KBM-7 (cell line): ENCODE measurements around the gene DDX54.
"Not testable (repeated sequence)": the region's sequence is repeated elsewhere in the genome, so short reads cannot be mapped to it uniquely, and the experiment has no call there.

ENCODE experiments used
- DNase-seq: peaks from one replicate; pipeline ENCODE4 v3.0.0-alpha.2; 2015
- in situ Hi-C: fragments of 300-500 bp; cut with MboI; formaldehyde crosslinking; loops from 2 replicates; pipeline ENCODE4 v1.14.3; 2020; ENCODE audit warnings: low sequenced_read_pairs, low pct_unique_long_range_greater_than_20kb, mixed read lengths

DDX54 gene

GRCh38 chr12:113221181-113221996, 36.1 kb upstream of the DDX54 start, which contains the start of gene TPCN1:
TPCN1 (plus strand) TSS chr12:113221464; CDS start chr12:113226853, 5,389 bp downstream.
- DNase-seq, result peak; percentile 100
- in situ Hi-C loops, result no loop called here

DNA sequence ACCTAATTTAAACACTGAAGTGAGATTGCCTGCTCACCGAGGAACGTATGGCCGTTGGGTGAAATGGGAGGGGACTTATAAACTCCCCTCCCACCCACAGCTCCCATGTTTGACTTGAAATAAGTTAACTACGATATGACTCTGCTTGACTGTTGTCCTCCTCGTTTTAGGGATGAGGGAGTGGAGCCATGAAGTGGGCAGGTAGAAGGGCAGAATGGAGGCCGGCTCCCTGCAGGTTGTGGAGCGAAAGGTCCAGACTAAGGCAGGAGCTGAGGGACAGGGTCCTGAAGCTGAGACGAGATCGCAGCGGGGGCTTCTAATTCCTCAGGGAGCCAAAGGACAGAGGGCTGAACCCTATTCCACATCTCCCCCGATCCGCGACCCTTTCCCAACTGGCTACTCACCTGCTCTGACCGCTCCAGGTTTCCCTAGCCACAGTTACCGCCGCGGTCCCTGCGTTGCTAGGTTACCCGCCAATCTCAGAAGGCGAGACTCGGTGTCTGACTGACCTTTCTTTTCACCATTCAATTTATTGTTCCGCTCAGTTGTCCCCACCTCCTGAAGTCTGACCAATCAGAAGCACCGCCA, 35.4 kb upstream of the DDX54 start:
- in situ Hi-C loops, result no loop called here
- DNase-seq, result no peak

DNA sequence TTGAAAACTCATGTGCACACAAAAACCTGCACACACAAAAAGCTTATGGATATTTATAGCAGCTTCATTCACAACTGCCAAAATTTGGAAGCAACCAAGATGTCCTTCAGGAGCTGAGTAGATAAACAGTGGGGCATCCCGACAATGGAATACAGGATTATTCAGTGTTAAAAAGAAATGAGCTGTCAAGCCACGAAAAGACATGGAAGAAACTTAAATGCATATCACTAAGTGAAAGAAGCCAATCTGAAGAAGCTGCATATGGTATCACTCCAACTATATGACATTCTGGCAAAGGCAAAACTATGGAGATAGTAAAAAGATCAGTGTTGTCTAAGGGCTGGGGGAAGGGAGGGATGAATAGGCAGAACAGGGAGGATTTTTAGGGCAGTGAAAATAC, 30.7 kb upstream of the DDX54 start:
- in situ Hi-C loops, result no loop called here

DNA sequence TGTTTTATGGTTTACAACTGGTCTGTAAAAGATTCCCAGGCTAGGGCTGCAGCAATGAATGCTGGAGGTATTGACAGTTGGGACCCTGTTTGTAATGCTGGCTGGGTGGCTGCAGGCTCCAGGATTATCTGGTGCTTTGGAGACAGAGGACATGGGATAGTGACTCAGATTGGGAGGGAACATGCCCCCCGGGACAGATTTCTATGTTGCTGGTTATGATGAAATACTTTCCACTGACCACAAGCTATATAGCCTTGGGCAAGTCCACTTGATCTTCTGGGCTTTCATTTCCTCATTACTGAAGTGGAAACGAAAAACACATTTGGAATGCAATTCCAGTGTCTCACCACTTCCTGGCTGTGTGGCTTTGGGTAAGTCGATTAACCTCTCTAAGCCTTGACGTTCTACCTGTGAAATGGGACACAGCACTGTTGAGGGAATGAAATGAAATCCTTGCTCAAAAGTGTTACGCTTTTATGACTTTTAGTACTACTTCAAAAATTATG, 29.7 kb upstream of the DDX54 start:
- DNase-seq, result peak; percentile 73
- in situ Hi-C loops, result no loop called here

More for the DNA sequence above, 30.7 kb upstream of the DDX54 start:
- no peak for DNase-seq

DNA sequence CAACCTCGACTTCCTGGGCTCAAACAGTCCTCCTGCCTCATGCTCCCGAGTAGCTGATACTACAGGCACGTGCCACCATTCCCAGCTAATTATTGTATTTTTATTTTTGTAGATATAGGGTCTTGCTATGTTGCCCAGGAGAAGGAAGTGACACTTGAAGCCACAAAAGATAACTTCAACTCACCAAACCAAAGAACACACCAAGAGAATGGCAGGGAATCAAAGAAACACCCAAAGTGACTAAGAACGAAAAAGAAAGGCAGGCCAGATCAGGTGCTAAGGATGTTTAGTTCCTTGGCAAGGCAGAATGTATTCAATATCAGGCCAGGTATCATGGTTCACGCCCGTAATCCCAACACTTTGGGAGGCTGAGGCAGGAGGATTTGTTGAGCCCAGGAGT, 25.9 kb upstream of the DDX54 start:
- no peak for DNase-seq
- in situ Hi-C loops, result no loop called here

DNA sequence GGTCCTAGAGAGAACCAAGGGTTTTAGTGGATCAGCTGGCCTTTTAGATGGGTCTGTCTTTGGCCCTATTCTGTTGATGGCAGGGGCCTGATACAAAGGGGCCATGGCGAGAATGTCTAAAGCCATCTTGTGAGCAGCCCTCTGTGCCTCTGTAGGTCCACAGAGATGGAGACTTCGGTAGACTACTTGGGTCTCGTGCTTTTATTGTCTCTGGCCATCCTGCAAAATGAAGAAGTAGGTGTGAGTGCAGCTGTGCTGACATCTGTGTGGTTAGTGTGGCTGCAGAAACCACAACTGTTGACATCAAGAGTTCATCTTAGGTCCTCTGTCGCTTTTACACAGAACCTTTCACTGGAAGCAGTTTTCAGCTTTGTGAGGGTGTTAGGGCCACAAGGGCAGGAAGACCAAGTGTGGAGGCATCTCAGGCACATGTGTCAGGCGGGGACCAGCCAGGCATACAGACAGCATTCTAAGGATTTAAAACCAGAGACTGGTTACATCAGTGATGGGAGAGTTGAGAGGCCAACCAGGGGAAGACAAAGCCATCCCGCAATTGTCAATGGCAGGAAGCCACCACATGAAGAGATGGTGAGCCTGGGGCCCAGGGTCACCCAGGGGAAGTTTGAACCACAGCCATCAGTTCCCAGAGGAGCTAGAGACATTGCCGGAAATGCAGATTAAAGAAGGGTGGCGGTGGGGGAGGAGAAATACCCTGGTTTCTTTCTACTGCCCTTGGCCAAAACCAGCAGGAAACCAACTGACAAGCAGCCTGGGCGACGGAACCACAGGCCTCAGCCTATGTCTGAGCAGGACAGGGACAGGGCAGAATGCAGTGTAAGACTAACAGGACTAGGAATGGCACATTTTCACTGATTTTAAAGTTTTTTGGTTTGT, 23.0 kb upstream of the DDX54 start:
- peak; percentile 98 for DNase-seq
- in situ Hi-C loops, result no loop called here

DNA sequence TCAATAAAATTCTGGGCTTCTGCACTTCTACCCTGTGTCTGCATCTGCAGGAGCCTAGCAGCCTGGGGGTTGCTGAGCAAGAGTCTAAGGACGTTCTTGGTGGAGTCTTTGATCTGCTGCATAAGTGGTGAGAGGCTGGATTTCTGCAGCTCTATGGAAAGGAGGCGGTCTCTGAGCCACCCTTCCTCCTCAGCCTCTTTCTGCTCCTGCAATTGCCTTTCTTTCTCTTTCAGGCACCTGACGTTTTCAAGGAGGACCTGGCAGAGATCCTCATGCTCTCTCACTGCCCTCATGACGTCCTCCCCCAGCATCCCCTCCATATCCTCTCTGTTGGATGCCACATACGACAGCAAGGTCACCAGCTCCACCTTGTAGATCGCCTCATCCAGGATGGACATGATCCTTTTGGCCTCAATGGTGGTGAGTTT, 22.3 kb upstream of the DDX54 start:
- in situ Hi-C loops, result no loop called here
- DNase-seq, result peak; percentile 64

DNA sequence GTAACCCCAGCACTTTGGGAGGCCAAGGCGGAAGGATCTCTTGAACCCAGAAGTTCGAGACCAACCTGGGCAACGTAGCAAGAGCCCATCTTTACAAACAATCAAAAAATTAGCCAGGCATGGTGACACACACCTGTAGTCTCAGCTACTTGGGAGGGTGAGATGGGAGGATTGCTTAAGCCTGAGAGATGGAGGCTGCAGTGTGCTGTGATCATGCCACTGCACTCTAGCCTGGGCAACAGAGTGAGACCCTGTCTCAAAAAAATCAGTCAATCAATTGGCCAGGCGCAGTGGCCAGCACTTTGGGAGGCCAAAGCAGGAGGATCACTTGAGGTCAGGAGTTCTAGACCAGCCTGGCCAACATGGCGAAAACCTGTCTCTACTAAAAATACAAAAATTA, 21.5 kb upstream of the DDX54 start:
- DNase-seq, in situ Hi-C loops: not testable (repeated sequence)

GRCh38 chr12:113204804-113205203, 19.5 kb upstream of the DDX54 start:
- in situ Hi-C loops, result no loop called here
- no peak for DNase-seq

GRCh38 chr12:113203852-113204760, 18.8 kb upstream of the DDX54 start:
- in situ Hi-C loops, result no loop called here

DNA sequence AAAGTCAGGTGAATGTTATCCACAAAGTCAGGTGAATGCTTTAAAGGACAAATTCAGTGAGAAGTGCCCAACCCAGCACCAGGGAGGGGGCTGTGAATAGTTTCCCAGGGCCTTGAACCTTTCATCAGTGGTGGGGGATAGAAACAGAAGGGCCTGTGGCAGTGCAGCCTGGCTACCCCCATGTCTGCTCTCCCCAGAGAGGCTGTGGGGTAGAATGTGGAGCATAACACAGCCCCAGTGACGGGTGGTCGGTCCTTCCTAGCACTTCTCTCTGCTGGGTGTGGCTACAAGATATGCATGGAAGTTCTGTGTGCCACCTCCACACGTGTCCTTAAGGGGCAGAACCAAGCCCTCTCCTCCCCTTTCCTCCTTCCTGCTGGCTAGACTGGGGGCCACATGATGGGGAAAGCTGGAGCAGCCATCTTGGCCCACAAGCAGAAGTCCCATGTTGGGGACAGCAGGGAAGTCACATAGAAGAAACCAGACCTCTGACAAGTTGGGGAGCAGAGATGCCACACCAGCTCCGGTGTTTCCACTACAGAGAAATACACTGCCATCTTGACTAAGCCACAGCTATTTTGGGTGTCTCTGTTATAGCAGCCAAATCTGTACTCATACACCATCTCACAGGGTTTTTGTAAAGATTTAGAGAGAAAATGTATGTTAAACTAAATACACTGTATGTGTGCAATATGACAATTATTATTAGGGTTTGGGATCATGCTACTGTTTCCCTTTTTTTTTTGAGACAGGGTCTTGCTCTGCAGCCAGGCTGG, 17.2 kb upstream of the DDX54 start:
- no peak for DNase-seq
- in situ Hi-C loops, result no loop called here

More at GRCh38 chr12:113203852-113204760, 18.8 kb upstream of the DDX54 start:
- no peak for DNase-seq

- in situ Hi-C loops, result no loop called here
- no peak for DNase-seq
Measured at GRCh38 chr12:113201187-113202177, 16.2 kb upstream of the DDX54 start.

- DNase-seq, result no peak
- in situ Hi-C loops, result no loop called here
Measured at GRCh38 chr12:113200021-113200797, 14.9 kb upstream of the DDX54 start.

DNA sequence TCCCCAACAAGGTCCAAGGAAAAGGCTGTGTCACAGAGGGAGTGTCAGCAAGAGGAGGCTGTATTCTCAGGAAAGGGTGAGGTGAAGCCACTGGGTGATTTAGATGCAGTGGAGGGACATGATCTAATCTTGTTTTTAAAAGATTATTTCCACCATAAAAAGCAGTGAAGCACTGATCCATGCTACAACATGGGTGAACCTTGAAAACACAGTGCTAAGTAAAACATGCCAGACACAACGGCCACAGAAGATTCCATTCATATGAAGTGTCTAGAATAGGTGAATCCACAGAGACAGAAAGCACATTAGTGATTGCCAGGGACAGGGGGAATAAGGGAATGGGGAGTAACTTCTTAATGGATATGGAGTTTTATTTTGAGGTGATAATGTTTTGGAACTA, 13.0 kb upstream of the DDX54 start:
- in situ Hi-C loops, result no loop called here
- DNase-seq, result no peak

DNA sequence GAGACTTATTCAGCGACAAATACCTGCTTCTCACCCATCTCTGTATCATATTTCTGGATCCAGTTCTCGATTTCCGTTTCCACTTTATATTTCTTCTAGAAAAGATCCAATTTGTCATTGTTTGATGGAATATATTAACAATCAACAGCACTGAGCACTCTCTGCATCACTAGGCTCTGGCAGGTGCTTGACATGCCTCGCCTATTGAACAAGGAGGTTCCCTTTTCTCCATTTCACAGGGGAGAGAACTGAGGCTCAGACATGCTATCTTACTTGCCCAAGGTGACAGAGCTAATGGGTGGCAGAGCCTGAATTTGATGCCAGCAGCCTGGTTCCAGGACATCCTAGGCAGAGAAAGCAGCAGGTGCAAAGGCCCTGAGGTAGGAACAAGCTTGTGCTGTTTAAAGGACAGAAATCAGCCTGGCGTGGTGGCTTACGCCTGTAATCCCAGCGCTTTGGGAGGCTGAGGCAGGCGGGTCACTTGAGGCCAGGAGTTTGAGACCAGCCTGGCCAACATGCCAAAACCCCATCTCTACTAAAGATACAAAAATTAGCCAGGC, 12.3 kb upstream of the DDX54 start:
- in situ Hi-C loops, result no loop called here
- DNase-seq, result no peak

DNA sequence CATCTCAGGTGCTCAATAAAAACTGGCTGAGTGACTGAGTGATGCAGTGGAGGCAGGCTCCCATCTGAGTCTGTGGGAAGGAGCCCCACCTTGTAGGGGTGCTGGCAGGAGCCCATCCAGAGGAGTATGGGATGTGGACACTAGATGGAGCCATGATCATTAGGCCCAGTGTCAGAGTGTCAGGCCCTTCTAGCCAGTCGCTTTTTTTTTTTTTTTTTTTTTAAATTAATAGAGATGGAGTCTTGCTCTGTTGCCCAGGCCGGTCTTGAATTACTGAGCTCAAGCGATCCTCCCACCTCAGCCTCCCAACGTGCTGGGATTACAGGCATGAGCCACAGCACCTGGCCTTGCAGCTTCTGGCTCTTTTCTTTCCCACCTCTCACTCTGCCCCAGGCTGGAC, 11.7 kb upstream of the DDX54 start:
- in situ Hi-C loops, result no loop called here
- peak; percentile 88 for DNase-seq
